ENCODE results near the gene SLC6A6.
"Not testable (repeated sequence)": the region's sequence is repeated elsewhere in the genome, so short reads cannot be mapped to it uniquely, and the experiment has no call there.

SLC6A6 gene

DNA sequence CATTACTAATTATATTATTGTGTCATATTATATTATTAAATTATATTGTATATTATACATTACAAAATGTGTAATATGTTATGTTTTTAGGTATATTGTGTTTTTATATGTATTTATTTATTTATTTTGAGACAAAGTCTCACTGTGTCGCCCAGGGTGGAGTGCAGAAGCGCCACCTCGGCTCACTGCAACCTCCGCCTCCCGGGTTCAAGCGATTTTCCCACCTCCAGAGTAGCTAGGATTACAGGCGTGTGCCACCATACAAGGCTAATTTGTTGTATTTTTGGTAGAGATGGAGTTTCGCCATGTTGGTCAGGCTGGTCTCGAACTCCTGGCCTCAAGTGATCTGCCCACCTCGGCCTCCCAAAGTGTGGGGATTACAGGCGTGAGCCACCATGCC is 113.1 kb downstream of the SLC6A6 start:
- H3K79me1 ChIP-seq (replicated peaks; ENCODE audit: low read length, poor library complexity, severe bottlenecking); H4K8ac ChIP-seq (ENCODE audit: low read length); H3K4me3 ChIP-seq (ENCODE audit: insufficient read depth in 1 of 2, low read depth in 1 of 2, low read length in 2 of 2); H3K9me3 ChIP-seq (ENCODE audit: control insufficient read depth, low read length); H2BK5ac ChIP-seq (ENCODE audit: low read depth, low read length, poor library complexity, severe bottlenecking); H2AK5ac ChIP-seq (ENCODE audit: low read length, severe bottlenecking); H2AFZ ChIP-seq (ENCODE audit: low read depth, low read length); DNase-seq; H3K14ac ChIP-seq (ENCODE audit: low read length in 2 of 2); H2BK12ac ChIP-seq (ENCODE audit: low read length in 2 of 2); H2BK120ac ChIP-seq (ENCODE audit: low read depth, low read length); H3K23ac ChIP-seq (ENCODE audit: low read length in 2 of 2); H4K91ac ChIP-seq (ENCODE audit: low read length); H3K27ac ChIP-seq (ENCODE audit: low read length, poor library complexity, severe bottlenecking); H3K9ac ChIP-seq (ENCODE audit: low read length); H3K4me1 ChIP-seq (ENCODE audit: control insufficient read depth, insufficient read depth, low read depth, low read length); H3K4me2 ChIP-seq (ENCODE audit: low read length, poor library complexity, severe bottlenecking); H3K4ac ChIP-seq (ENCODE audit: low read depth in 1 of 2, low read length in 2 of 2); H2BK15ac ChIP-seq (ENCODE audit: low read depth, poor library complexity, severe bottlenecking); H3K36me3 ChIP-seq (ENCODE audit: control insufficient read depth in 1 of 2, insufficient read depth in 2 of 2, low read depth in 1 of 2, low read length in 2 of 2); H3K18ac ChIP-seq (ENCODE audit: low read depth in 1 of 2, low read length in 2 of 2): not testable (repeated sequence)
- H3K27me3 ChIP-seq (ENCODE audit: control insufficient read depth in 1 of 2, insufficient read depth in 1 of 2, low read length in 2 of 2), result peaks cover 18 to 21% of the 10 kb centered on the region in 2 experiments
- 94% methylated on average over 11 of the region's 11 CpGs for WGBS

DNA sequence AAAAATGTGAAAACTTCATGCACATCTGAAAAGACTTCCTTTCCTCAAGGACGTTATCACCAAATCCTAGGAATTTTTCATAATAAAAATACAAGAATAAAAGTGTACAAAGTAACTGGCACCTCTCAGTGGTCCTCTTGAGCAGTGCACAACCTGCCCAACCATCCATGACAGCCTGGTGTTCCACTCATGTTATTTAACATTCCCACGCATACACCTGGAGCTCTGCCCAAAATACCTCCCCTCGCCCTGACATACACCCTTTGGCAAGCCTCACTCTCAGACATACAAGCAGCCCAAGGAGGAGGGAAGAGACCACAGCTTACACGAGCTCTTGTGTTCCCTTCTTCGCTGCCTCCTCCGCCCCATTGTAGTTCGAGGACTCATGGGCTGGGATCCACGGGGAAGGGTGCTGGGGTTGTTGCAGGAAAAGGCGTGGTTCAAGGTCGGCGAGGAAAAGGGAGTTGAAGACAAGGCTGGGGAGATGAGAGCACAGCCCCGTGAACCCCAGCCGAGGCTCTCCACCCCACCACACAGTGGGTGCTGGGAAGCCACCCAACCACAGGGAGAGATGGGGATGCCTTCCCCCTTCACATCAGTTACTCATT is 114.4 kb downstream of the SLC6A6 start:
- Histone ChIP-seq H2AK5ac (ENCODE audit: low read length, severe bottlenecking) (no peak overlapping the region), H2AFZ (ENCODE audit: low read depth, low read length) (no peak overlapping the region), H3K23ac (ENCODE audit: low read length in 2 of 2) (no peak overlapping the region), H3K27me3 (ENCODE audit: control insufficient read depth in 1 of 2, insufficient read depth in 1 of 2, low read length in 2 of 2) (peaks cover 20 to 23% of the 10 kb centered on the region in 2 experiments), H2BK15ac (ENCODE audit: low read depth, poor library complexity, severe bottlenecking) (no peak overlapping the region), H4K8ac (ENCODE audit: low read length) (no peak overlapping the region), H4K91ac (ENCODE audit: low read length) (no peak overlapping the region), H3K36me3 (ENCODE audit: control insufficient read depth in 1 of 2, insufficient read depth in 2 of 2, low read depth in 1 of 2, low read length in 2 of 2) (no peaks in the 10 kb centered on the region), H3K9ac (ENCODE audit: low read length) (no peak overlapping the region), H3K4me2 (ENCODE audit: low read length, poor library complexity, severe bottlenecking) (no peak overlapping the region), H3K14ac (ENCODE audit: low read length in 2 of 2) (no peak overlapping the region), H3K27ac (ENCODE audit: low read length, poor library complexity, severe bottlenecking) (no peak overlapping the region), H3K4me3 (ENCODE audit: insufficient read depth in 1 of 2, low read depth in 1 of 2, low read length in 2 of 2) (no peak overlapping the region), H3K18ac (ENCODE audit: low read depth in 1 of 2, low read length in 2 of 2) (no peak overlapping the region), H3K4me1 (ENCODE audit: control insufficient read depth, insufficient read depth, low read depth, low read length) (no peaks in the 10 kb centered on the region), H2BK12ac (ENCODE audit: low read length in 2 of 2) (no peak overlapping the region), H2BK5ac (ENCODE audit: low read depth, low read length, poor library complexity, severe bottlenecking) (no peak overlapping the region), H3K79me1 (replicated peaks; ENCODE audit: low read length, poor library complexity, severe bottlenecking) (no peaks in the 10 kb centered on the region), H3K9me3 (ENCODE audit: control insufficient read depth, low read length) (no peaks in the 10 kb centered on the region), H3K4ac (ENCODE audit: low read depth in 1 of 2, low read length in 2 of 2) (no peak overlapping the region), H2BK120ac (ENCODE audit: low read depth, low read length) (no peak overlapping the region)
- DNase-seq, result no peak
- WGBS, result 94% methylated on average over 11 of the region's 13 CpGs

DNA sequence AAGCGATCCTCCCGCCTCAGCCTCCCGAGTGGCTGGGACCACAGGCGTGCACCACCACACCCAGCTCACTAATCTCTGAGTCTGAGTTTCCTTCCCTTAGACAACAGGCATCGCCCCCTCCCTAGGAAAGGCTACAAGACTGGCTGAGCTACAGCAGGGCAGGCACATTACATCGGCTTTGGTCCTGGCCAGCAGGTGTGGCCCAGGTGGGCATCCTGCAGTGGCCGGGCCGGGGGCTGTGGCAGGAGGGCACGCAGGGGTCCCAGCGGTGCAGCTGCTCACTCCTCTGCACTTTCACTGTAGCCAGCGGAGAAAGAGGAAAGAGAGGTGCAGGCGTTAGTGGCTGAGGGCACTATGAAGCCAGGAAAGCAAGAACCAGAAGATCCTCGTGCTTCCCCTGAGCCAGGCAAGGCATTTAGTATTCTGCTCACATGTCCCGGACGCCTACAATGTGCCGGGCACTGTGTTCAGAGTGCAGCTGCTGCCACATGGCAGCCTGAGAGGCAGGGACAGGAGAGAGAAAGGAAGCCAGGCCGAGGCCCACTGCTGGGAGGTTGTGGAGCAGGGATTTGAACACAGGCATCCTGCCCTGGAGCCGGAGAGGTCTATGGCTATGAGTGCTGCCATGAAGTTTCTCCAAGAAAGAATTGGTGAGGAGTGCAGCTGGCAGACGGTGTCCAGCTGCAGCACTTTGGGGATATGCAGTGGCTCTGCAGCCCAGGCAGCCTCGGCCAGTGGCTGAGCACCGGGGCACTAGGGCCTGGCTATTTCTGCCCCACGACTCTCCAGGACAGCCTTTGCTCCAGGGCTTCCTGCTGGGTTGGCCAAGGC is 115.4 kb downstream of the SLC6A6 start:
- Histone ChIP-seq H2BK12ac (ENCODE audit: low read length in 2 of 2) (no peak overlapping the region), H3K4me2 (ENCODE audit: low read length, poor library complexity, severe bottlenecking) (no peak overlapping the region), H3K36me3 (ENCODE audit: control insufficient read depth in 1 of 2, insufficient read depth in 2 of 2, low read depth in 1 of 2, low read length in 2 of 2) (no peaks in the 10 kb centered on the region), H3K18ac (ENCODE audit: low read depth in 1 of 2, low read length in 2 of 2) (no peak overlapping the region), H3K27me3 (ENCODE audit: control insufficient read depth in 1 of 2, insufficient read depth in 1 of 2, low read length in 2 of 2) (peaks cover 20 to 31% of the 10 kb centered on the region in 2 experiments), H2BK5ac (ENCODE audit: low read depth, low read length, poor library complexity, severe bottlenecking) (no peak overlapping the region), H4K8ac (ENCODE audit: low read length) (no peak overlapping the region), H2AK5ac (ENCODE audit: low read length, severe bottlenecking) (no peak overlapping the region), H3K9me3 (ENCODE audit: control insufficient read depth, low read length) (no peaks in the 10 kb centered on the region), H3K23ac (ENCODE audit: low read length in 2 of 2) (no peak overlapping the region), H2AFZ (ENCODE audit: low read depth, low read length) (no peak overlapping the region), H3K27ac (ENCODE audit: low read length, poor library complexity, severe bottlenecking) (no peak overlapping the region), H3K4me3 (ENCODE audit: insufficient read depth in 1 of 2, low read depth in 1 of 2, low read length in 2 of 2) (no peak overlapping the region), H2BK15ac (ENCODE audit: low read depth, poor library complexity, severe bottlenecking) (no peak overlapping the region), H3K14ac (ENCODE audit: low read length in 2 of 2) (peak overlapping the region in 1 of 2 experiments; percentile 45), H3K9ac (ENCODE audit: low read length) (no peak overlapping the region), H4K91ac (ENCODE audit: low read length) (no peak overlapping the region), H3K4ac (ENCODE audit: low read depth in 1 of 2, low read length in 2 of 2) (no peak overlapping the region), H3K79me1 (replicated peaks; ENCODE audit: low read length, poor library complexity, severe bottlenecking) (no peaks in the 10 kb centered on the region), H2BK120ac (ENCODE audit: low read depth, low read length) (no peak overlapping the region), H3K4me1 (ENCODE audit: control insufficient read depth, insufficient read depth, low read depth, low read length) (no peaks in the 10 kb centered on the region)
- WGBS, result 84% methylated on average over 22 of the region's 22 CpGs
- no peak for DNase-seq

DNA sequence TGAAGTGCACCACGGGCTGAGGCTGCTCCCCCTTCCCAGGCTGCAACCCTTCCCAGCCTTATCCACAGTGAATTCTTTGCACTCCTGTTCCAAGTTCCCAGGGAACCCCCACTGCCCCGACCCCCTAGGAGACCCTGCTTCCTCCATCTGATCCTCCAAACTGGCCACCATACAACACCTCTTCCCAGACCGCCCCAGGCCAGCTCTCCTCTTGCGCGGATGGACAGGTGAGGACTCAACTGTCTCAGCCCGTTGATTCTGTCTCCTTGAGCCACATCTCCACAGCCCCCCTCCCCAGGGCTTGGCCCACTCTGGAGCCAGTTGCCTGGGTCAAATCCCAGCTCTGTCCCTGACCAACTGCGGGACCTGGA is 116.0 kb downstream of the SLC6A6 start:
- no peaks in the 10 kb centered on the region for H3K9me3 ChIP-seq (ENCODE audit: control insufficient read depth, low read length)
- H2BK120ac ChIP-seq (ENCODE audit: low read depth, low read length), result no peak overlapping the region
- no peak overlapping the region for H2BK5ac ChIP-seq (ENCODE audit: low read depth, low read length, poor library complexity, severe bottlenecking)
- H2BK12ac ChIP-seq (ENCODE audit: low read length in 2 of 2), result no peak overlapping the region
- H3K4me2 ChIP-seq (ENCODE audit: low read length, poor library complexity, severe bottlenecking), result no peak overlapping the region
- WGBS, result 79% methylated on average over 7 of the region's 7 CpGs
- no peak overlapping the region for H4K8ac ChIP-seq (ENCODE audit: low read length)
- no peak overlapping the region for H3K9ac ChIP-seq (ENCODE audit: low read length)
- peaks cover 16 to 31% of the 10 kb centered on the region in 2 experiments for H3K27me3 ChIP-seq (ENCODE audit: control insufficient read depth in 1 of 2, insufficient read depth in 1 of 2, low read length in 2 of 2)
- no peak for DNase-seq
- H4K91ac ChIP-seq (ENCODE audit: low read length), result no peak overlapping the region
- H2AK5ac ChIP-seq (ENCODE audit: low read length, severe bottlenecking), result no peak overlapping the region
- no peak overlapping the region for H3K27ac ChIP-seq (ENCODE audit: low read length, poor library complexity, severe bottlenecking)
- H3K14ac ChIP-seq (ENCODE audit: low read length in 2 of 2), result peak overlapping the region in 1 of 2 experiments; percentile 45
- no peak overlapping the region for H3K23ac ChIP-seq (ENCODE audit: low read length in 2 of 2)
- no peak overlapping the region for H3K4ac ChIP-seq (ENCODE audit: low read depth in 1 of 2, low read length in 2 of 2)
- no peak overlapping the region for H2BK15ac ChIP-seq (ENCODE audit: low read depth, poor library complexity, severe bottlenecking)
- H3K36me3 ChIP-seq (ENCODE audit: control insufficient read depth in 1 of 2, insufficient read depth in 2 of 2, low read depth in 1 of 2, low read length in 2 of 2), result no peaks in the 10 kb centered on the region
- no peak overlapping the region for H3K18ac ChIP-seq (ENCODE audit: low read depth in 1 of 2, low read length in 2 of 2)
- no peak overlapping the region for H3K4me3 ChIP-seq (ENCODE audit: insufficient read depth in 1 of 2, low read depth in 1 of 2, low read length in 2 of 2)
- no peak overlapping the region for H2AFZ ChIP-seq (ENCODE audit: low read depth, low read length)
- no peaks in the 10 kb centered on the region for H3K79me1 ChIP-seq (replicated peaks; ENCODE audit: low read length, poor library complexity, severe bottlenecking)
- no peaks in the 10 kb centered on the region for H3K4me1 ChIP-seq (ENCODE audit: control insufficient read depth, insufficient read depth, low read depth, low read length)
